ENCODE measurements around the gene STARD5. TPM values are rescaled to one million over a fixed set of nuclear protein-coding genes. Genes with fewer than 3 reads are reported as not detected.

STARD5 gene
- 10 to 100 TPM in 1 of 2 donors, 1 to 10 TPM in 1; 7.3 to 14.9 TPM for total RNA-seq

- no peak for TF ChIP-seq CTCF (IDR thresholded peaks at IDR 0.05)
- peak; percentile 97 for DNase-seq (ENCODE audit: low spot score)
- H3K27me3 ChIP-seq (replicated peaks; ENCODE audit: insufficient read depth), result no peaks in the 10 kb centered on the region
- peak within 1 kb of the TSS; percentile 81 for H3K4me3 ChIP-seq
- peak; percentile 98 for ATAC-seq (ENCODE audit: insufficient number of reproducible peaks, low FRiP score, low read depth)
- H3K9me3 ChIP-seq, result no peaks in the 10 kb centered on the region
- H3K4me1 ChIP-seq (ENCODE audit: control insufficient read depth in 1 of 2, low read depth in 2 of 2), result peaks cover 3 to 24% of the 10 kb centered on the region in 2 donors
- no peaks in the 10 kb centered on the region for H3K36me3 ChIP-seq
- peak within 1 kb of the TSS; percentile 33 to 53 for H3K27ac ChIP-seq
Measured at GRCh38 chr15:81323944-81324881, at the start of gene STARD5. TSS of gene STARD5 (minus strand) at chr15:81324141. CDS start at chr15:81324099, 42 bp downstream.

- Histone ChIP-seq H3K27me3 (replicated peaks; ENCODE audit: insufficient read depth) (no peaks in the 10 kb centered on the region), H3K27ac (no peak overlapping the region), H3K4me1 (ENCODE audit: control insufficient read depth in 1 of 2, low read depth in 2 of 2) (no peaks in the 10 kb centered on the region), H3K9me3 (no peaks in the 10 kb centered on the region), H3K36me3 (no peaks in the 10 kb centered on the region), H3K4me3 (no peak overlapping the region)
- DNase-seq (ENCODE audit: low spot score) (no peak), ATAC-seq (ENCODE audit: insufficient number of reproducible peaks, low FRiP score, low read depth) (no peak)
- no peak for TF ChIP-seq CTCF (IDR thresholded peaks at IDR 0.05)
Measured at GRCh38 chr15:81373176-81373575, 49.2 kb upstream of the STARD5 start.

- no peak overlapping the region for H3K27ac ChIP-seq
- H3K36me3 ChIP-seq, result no peaks in the 10 kb centered on the region
- no peaks in the 10 kb centered on the region for H3K9me3 ChIP-seq
- TF ChIP-seq CTCF (IDR thresholded peaks at IDR 0.05), result no peak
- DNase-seq (ENCODE audit: low spot score), result no peak
- ATAC-seq (ENCODE audit: insufficient number of reproducible peaks, low FRiP score, low read depth), result no peak
- H3K27me3 ChIP-seq (replicated peaks; ENCODE audit: insufficient read depth), result no peaks in the 10 kb centered on the region
- H3K4me3 ChIP-seq, result no peak overlapping the region
- no peaks in the 10 kb centered on the region for H3K4me1 ChIP-seq (ENCODE audit: control insufficient read depth in 1 of 2, low read depth in 2 of 2)
Measured at GRCh38 chr15:81372575-81372974, 48.6 kb upstream of the STARD5 start.

- TF ChIP-seq CTCF (IDR thresholded peaks at IDR 0.05), result no peak
- Histone ChIP-seq H3K27me3 (replicated peaks; ENCODE audit: insufficient read depth) (no peaks in the 10 kb centered on the region), H3K9me3 (no peaks in the 10 kb centered on the region), H3K27ac (no peak overlapping the region), H3K4me1 (ENCODE audit: control insufficient read depth in 1 of 2, low read depth in 2 of 2) (peaks cover 0 to 7% of the 10 kb centered on the region in 2 donors), H3K36me3 (no peaks in the 10 kb centered on the region), H3K4me3 (no peak overlapping the region)
- no peak for DNase-seq (ENCODE audit: low spot score)
- ATAC-seq (ENCODE audit: insufficient number of reproducible peaks, low FRiP score, low read depth), result no peak
Measured at GRCh38 chr15:81363718-81364500, 40.0 kb upstream of the STARD5 start.

- no peak overlapping the region for H3K4me3 ChIP-seq
- ATAC-seq (ENCODE audit: insufficient number of reproducible peaks, low FRiP score, low read depth), result no peak
- no peak for TF ChIP-seq CTCF (IDR thresholded peaks at IDR 0.05)
Measured at GRCh38 chr15:81363276-81363675, 39.3 kb upstream of the STARD5 start.

More at GRCh38 chr15:81363276-81363675, 39.3 kb upstream of the STARD5 start:
- Histone ChIP-seq H3K9me3 (no peaks in the 10 kb centered on the region), H3K4me1 (ENCODE audit: control insufficient read depth in 1 of 2, low read depth in 2 of 2) (peaks cover 0 to 7% of the 10 kb centered on the region in 2 donors), H3K27me3 (replicated peaks; ENCODE audit: insufficient read depth) (no peaks in the 10 kb centered on the region), H3K27ac (no peak overlapping the region), H3K36me3 (no peaks in the 10 kb centered on the region)
- DNase-seq (ENCODE audit: low spot score), result no peak

Data from thoracic aorta (tissue), 2 donors.